ENCODE data around the gene DCTN1. TPM values are rescaled to one million over a fixed set of nuclear protein-coding genes. Genes with fewer than 3 reads are reported as not detected.

DCTN1 gene
- total RNA-seq, 2 experiments from 2014 or later = 67.3 to 81.4 TPM

GRCh38 chr2:74375838-74376237, 4.3 kb downstream of the DCTN1 start:
- peaks cover 15% of the 10 kb centered on the region for H3K4me1 Mint-ChIP-seq (ENCODE audit: low read depth)
- ATAC-seq (no peak), DNase-seq (no peak)
- intact Hi-C loops (cut with micrococcal nuclease) = no loop called here
- no peaks in the 10 kb centered on the region for H3K27me3 Mint-ChIP-seq
- no peak for TF ChIP-seq CTCF (IDR thresholded peaks at IDR 0.05)
- POLR2A ChIA-PET = interaction anchor here (1.9 kb wide), 1 partner anchor 79 kb away, joined by 4 read pairs; the partner anchor contains the start of gene INO80B
- H3K4me3 Mint-ChIP-seq = no peak overlapping the region
- CTCF ChIA-PET = interaction anchor here (1.2 kb wide), 2 partner anchors 26 to 126 kb away, joined by 3 to 5 read pairs; no protein-coding TSS in a partner anchor
- H3K9me3 Mint-ChIP-seq = no peaks in the 10 kb centered on the region
- H3K27ac Mint-ChIP-seq = no peak overlapping the region
- peaks cover 7% of the 10 kb centered on the region for H3K36me3 Mint-ChIP-seq (ENCODE audit: low read depth)

- no peaks in the 10 kb centered on the region for H3K9me3 Mint-ChIP-seq
- ATAC-seq (no peak), DNase-seq (no peak)
- peaks cover 13% of the 10 kb centered on the region for H3K36me3 Mint-ChIP-seq (ENCODE audit: low read depth)
- peaks cover 5% of the 10 kb centered on the region for H3K4me1 Mint-ChIP-seq (ENCODE audit: low read depth)
- H3K27ac Mint-ChIP-seq = no peak overlapping the region
- intact Hi-C loops (cut with micrococcal nuclease) = no loop called here
- TF ChIP-seq CTCF (IDR thresholded peaks at IDR 0.05) = no peak
- no peaks in the 10 kb centered on the region for H3K27me3 Mint-ChIP-seq
- H3K4me3 Mint-ChIP-seq = no peak overlapping the region
- POLR2A ChIA-PET = interaction anchor here (1.9 kb wide), 1 partner anchor 80 kb away, joined by 4 read pairs; the partner anchor contains the start of gene INO80B
- CTCF ChIA-PET = interaction anchor here (1.2 kb wide), 1 partner anchor 125 kb away, joined by 5 read pairs; no protein-coding TSS in a partner anchor
Measured at GRCh38 chr2:74374509-74375205, 5.5 kb downstream of the DCTN1 start.

- ATAC-seq = no peak
- no peaks in the 10 kb centered on the region for H3K27me3 Mint-ChIP-seq
- CTCF ChIA-PET = interaction anchor here (1.0 kb wide), 1 partner anchor 39 kb away, joined by 3 read pairs; no protein-coding TSS in a partner anchor
- intact Hi-C loops (cut with micrococcal nuclease) = no loop called here
- no peak overlapping the region for H3K27ac Mint-ChIP-seq
- H3K4me1 Mint-ChIP-seq (ENCODE audit: low read depth) = peaks cover 5% of the 10 kb centered on the region
- no peak overlapping the region for H3K4me3 Mint-ChIP-seq
- no peaks in the 10 kb centered on the region for H3K9me3 Mint-ChIP-seq
- no peak for DNase-seq
- POLR2A ChIA-PET = interaction anchor here (0.5 kb wide), 1 partner anchor 96 kb away, joined by 3 read pairs; no protein-coding TSS in a partner anchor
- H3K36me3 Mint-ChIP-seq (ENCODE audit: low read depth) = peaks cover 14% of the 10 kb centered on the region
- TF ChIP-seq CTCF (IDR thresholded peaks at IDR 0.05) = no peak
Measured at GRCh38 chr2:74373985-74374384, 6.1 kb downstream of the DCTN1 start.

GRCh38 chr2:74373221-74373676, 6.9 kb downstream of the DCTN1 start:
- DNase-seq (no peak), ATAC-seq (no peak)
- ChIA-PET POLR2A (no interaction called here), CTCF (interaction anchor here (1.0 to 1.3 kb wide), 2 partner anchors 22 to 38 kb away, joined by 3 read pairs; no protein-coding TSS in a partner anchor)
- no peak overlapping the region for H3K27ac Mint-ChIP-seq
- no peaks in the 10 kb centered on the region for H3K9me3 Mint-ChIP-seq
- H3K36me3 Mint-ChIP-seq (ENCODE audit: low read depth) = peaks cover 19% of the 10 kb centered on the region
- no peaks in the 10 kb centered on the region for H3K27me3 Mint-ChIP-seq
- intact Hi-C loops (cut with micrococcal nuclease) = no loop called here
- H3K4me3 Mint-ChIP-seq = no peak overlapping the region
- TF ChIP-seq CTCF (IDR thresholded peaks at IDR 0.05) = no peak
- no peaks in the 10 kb centered on the region for H3K4me1 Mint-ChIP-seq (ENCODE audit: low read depth)

- POLR2A ChIA-PET = no interaction called here
- peaks cover 20% of the 10 kb centered on the region for H3K36me3 Mint-ChIP-seq (ENCODE audit: low read depth)
- ATAC-seq (no peak), DNase-seq (no peak)
- H3K27me3 Mint-ChIP-seq = no peaks in the 10 kb centered on the region
- H3K9me3 Mint-ChIP-seq = no peaks in the 10 kb centered on the region
- H3K4me3 Mint-ChIP-seq = no peak overlapping the region
- CTCF ChIA-PET = interaction anchor here (1.3 kb wide), 1 partner anchor 21 kb away, joined by 3 read pairs; no protein-coding TSS in a partner anchor
- no peak overlapping the region for H3K27ac Mint-ChIP-seq
- H3K4me1 Mint-ChIP-seq (ENCODE audit: low read depth) = no peaks in the 10 kb centered on the region
- intact Hi-C loops (cut with micrococcal nuclease) = no loop called here
- no peak for TF ChIP-seq CTCF (IDR thresholded peaks at IDR 0.05)
Measured at GRCh38 chr2:74372674-74373073, 7.4 kb downstream of the DCTN1 start.

All from activated CD8-positive, alpha-beta T cell treated with anti-CD3 and anti-CD28 coated beads for 36 hours (primary cell).